Nephron progenitor cell (in vitro differentiated cells): Measurements from ENCODE around the gene CACNA1H.

ENCODE experiments used
- DNase-seq: peaks from one replicate; pipeline ENCODE4 v3.0.0; 2021
- H3K27ac Mint-ChIP-seq: 2 replicates; pipeline ENCODE4 v1.8.0; 2021; ENCODE audit warnings: mild to moderate bottlenecking, moderate library complexity, mixed read lengths
- H3K27me3 Mint-ChIP-seq: 2 replicates; pipeline ENCODE4 v1.8.0; 2021; ENCODE audit warnings: mild to moderate bottlenecking, low read depth, mixed read lengths; ENCODE audit not compliant: poor library complexity
- H3K36me3 Mint-ChIP-seq: 2 replicates; pipeline ENCODE4 v1.8.0; 2021; ENCODE audit warnings: low read depth, mixed read lengths
- H3K4me1 Mint-ChIP-seq: 2 replicates; pipeline ENCODE4 v1.8.0; 2021; ENCODE audit warnings: mixed read lengths
- H3K4me3 Mint-ChIP-seq: 2 replicates; pipeline ENCODE4 v1.8.0; 2021; ENCODE audit warnings: mild to moderate bottlenecking, moderate library complexity, mixed read lengths
- H3K9me3 Mint-ChIP-seq: 2 replicates; pipeline ENCODE4 v1.8.0; 2021; ENCODE audit warnings: mild to moderate bottlenecking, moderate library complexity, mixed read lengths
- CTCF ChIP-seq: fragments of 200-600 bp; sonication (generic); IDR thresholded peaks from 2 replicates; pipeline ENCODE4 v1.5.0; 2021; ENCODE audit warnings: antibody characterized with exemption

Gene CACNA1H

GRCh38 chr16:1213231-1213630, 60.3 kb downstream of the CACNA1H start:
- Mint-ChIP-seq H3K4me3 (no peak overlapping the region), H3K4me1 (no peaks in the 10 kb centered on the region), H3K27me3 (no peaks in the 10 kb centered on the region), H3K27ac (no peak overlapping the region), H3K36me3 (no peaks in the 10 kb centered on the region), H3K9me3 (no peaks in the 10 kb centered on the region)
- DNase-seq, result no peak
- no peak for TF ChIP-seq CTCF

DNA sequence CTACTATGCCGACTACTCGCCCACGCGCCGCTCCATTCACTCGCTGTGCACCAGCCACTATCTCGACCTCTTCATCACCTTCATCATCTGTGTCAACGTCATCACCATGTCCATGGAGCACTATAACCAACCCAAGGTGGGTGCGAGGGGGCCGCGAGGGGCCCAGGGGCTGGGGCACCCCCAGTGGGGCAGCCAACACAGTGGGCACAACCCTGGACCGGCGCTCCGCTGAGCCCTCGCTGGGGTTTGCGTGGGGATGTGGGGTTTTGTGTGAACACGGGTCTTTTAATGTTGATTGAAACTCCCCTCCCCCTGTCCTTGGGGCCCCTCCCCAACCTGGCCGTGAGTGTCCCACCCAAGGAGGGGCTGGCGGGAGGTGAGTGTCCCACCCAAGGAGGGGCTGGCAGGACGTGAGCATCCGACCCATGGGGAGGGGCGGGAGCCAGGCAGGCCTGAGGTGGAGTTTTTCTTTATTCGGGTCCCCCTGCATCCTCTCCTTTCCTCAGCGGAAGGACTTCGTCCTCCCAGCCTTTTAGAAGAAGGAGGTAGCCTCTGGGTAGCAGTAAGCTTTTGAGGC, 61.0 kb downstream of the CACNA1H start:
- Mint-ChIP-seq H3K36me3 (no peaks in the 10 kb centered on the region), H3K27ac (no peak overlapping the region), H3K4me1 (no peaks in the 10 kb centered on the region), H3K9me3 (no peaks in the 10 kb centered on the region), H3K27me3 (no peaks in the 10 kb centered on the region), H3K4me3 (no peak overlapping the region)
- DNase-seq, result no peak
- no peak for TF ChIP-seq CTCF

- Mint-ChIP-seq H3K27ac (no peak overlapping the region), H3K36me3 (no peaks in the 10 kb centered on the region), H3K4me1 (no peaks in the 10 kb centered on the region), H3K27me3 (no peaks in the 10 kb centered on the region), H3K4me3 (no peak overlapping the region), H3K9me3 (no peaks in the 10 kb centered on the region)
- DNase-seq, result no peak
- TF ChIP-seq CTCF, result no peak
Observed at GRCh38 chr16:1214719-1215118, 61.8 kb downstream of the CACNA1H start.

DNA sequence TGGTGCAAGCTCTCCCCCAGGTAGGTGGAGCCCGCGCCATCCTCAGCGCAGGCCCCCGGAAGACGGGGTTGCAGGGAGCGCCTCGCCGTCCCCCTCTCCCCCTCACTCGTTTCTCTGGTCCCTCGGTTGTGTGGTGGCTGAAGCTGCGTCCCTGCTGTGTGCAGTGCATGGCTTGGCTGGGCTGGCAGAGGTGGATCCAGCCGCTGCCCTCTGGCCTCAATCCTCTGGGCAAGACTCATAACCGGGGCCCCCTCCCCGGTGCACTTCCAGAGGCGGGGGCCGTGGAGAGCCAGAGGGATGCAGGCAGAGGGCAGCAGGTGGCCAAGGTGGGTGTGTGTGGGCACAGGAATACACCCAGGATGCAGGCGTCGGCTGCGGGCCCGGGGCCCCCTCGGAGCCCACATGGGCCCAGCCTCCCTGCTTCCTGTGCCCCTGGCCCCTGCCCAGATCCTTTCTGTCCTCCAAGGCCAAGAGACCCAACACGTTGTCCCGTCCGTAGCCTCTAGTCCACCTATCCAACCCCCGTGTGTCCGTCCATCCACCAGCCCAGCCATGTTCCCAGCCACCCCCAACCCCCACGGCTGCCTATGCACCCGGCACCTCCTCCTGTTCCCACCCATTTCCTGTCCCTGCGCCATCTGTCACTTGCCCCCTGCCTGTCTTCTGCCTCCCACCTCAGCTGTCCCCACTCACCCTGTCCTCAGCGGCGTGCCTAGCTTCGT, 62.8 kb downstream of the CACNA1H start:
- Mint-ChIP-seq H3K4me3 (no peak overlapping the region), H3K9me3 (no peaks in the 10 kb centered on the region), H3K27me3 (no peaks in the 10 kb centered on the region), H3K27ac (no peak overlapping the region), H3K36me3 (no peaks in the 10 kb centered on the region), H3K4me1 (no peaks in the 10 kb centered on the region)
- DNase-seq, result no peak
- no peak for TF ChIP-seq CTCF

- no peaks in the 10 kb centered on the region for H3K27me3 Mint-ChIP-seq
- no peak overlapping the region for H3K27ac Mint-ChIP-seq
- H3K9me3 Mint-ChIP-seq, result no peaks in the 10 kb centered on the region
- no peak for DNase-seq
- no peak for TF ChIP-seq CTCF
- peaks cover under 1% of the 10 kb centered on the region for H3K36me3 Mint-ChIP-seq
- no peaks in the 10 kb centered on the region for H3K4me1 Mint-ChIP-seq
- no peak overlapping the region for H3K4me3 Mint-ChIP-seq
Observed at GRCh38 chr16:1216296-1216619, 63.4 kb downstream of the CACNA1H start.
